HG03175 (cell line): ENCODE measurements around the gene MAX.
"Not testable (repeated sequence)": the region's sequence is repeated elsewhere in the genome, so short reads cannot be mapped to it uniquely, and the experiment has no call there.

ENCODE experiments used
- ATAC-seq: cut with Tn5 transposase; IDR thresholded peaks from one replicate; pipeline ENCODE4 v1.9.1; 2021; ENCODE audit warnings: mild to moderate bottlenecking, moderate library complexity; ENCODE audit not compliant: unreplicated experiment

The MAX gene

GRCh38 chr14:65106316-65106715, 4.0 kb upstream of the MAX start:
- no peak for ATAC-seq

- ATAC-seq = no peak
These were observed 2.5 kb upstream of the MAX start for GRCh38 chr14:65104791-65105190.

- ATAC-seq = no peak
These were observed 938 bp upstream of the MAX start for GRCh38 chr14:65103150-65103760.

- ATAC-seq = peak; percentile 5
These were observed 481 bp downstream of the MAX start for GRCh38 chr14:65101631-65102440.

- ATAC-seq = no peak
These were observed 1.3 kb downstream of the MAX start for GRCh38 chr14:65100922-65101541.

GRCh38 chr14:65098586-65098985, 3.7 kb downstream of the MAX start:
- ATAC-seq = no peak

- ATAC-seq = no peak
These were observed 5.8 kb downstream of the MAX start for GRCh38 chr14:65096323-65097089.

- ATAC-seq = no peak
These were observed 6.6 kb downstream of the MAX start for GRCh38 chr14:65095633-65096205.

- ATAC-seq = no peak
These were observed 10.0 kb downstream of the MAX start for GRCh38 chr14:65092349-65092748.

GRCh38 chr14:65087835-65088234, 14.5 kb downstream of the MAX start:
- not testable (repeated sequence) for ATAC-seq

- ATAC-seq = not testable (repeated sequence)
These were observed 15.6 kb downstream of the MAX start for GRCh38 chr14:65086686-65087085.

GRCh38 chr14:65084554-65085505, 17.5 kb downstream of the MAX start:
- no peak for ATAC-seq

GRCh38 chr14:65082930-65083329, 19.4 kb downstream of the MAX start:
- ATAC-seq = no peak

- no peak for ATAC-seq
These were observed 21.2 kb downstream of the MAX start for GRCh38 chr14:65080960-65081747.

GRCh38 chr14:65079768-65080167, 22.5 kb downstream of the MAX start:
- ATAC-seq = no peak

- ATAC-seq = no peak
These were observed 23.1 kb downstream of the MAX start for GRCh38 chr14:65079201-65079600.

GRCh38 chr14:65077318-65077717, 25.0 kb downstream of the MAX start:
- no peak for ATAC-seq

GRCh38 chr14:65075628-65076325, 26.5 kb downstream of the MAX start:
- ATAC-seq = no peak
